GM03348 (cell line): Measurements from ENCODE around the gene MID1.
A peak's percentile ranks its signal among the peaks of the same experiment; 100 is the strongest.

Source experiments
- DNase-seq: peaks from one replicate; pipeline ENCODE4 v3.0.0; 2012; ENCODE audit warnings: low spot score

Gene MID1

GRCh38 chrX:10429908-10430307 is 190.5 kb downstream of the MID1 start:
- DNase-seq = no peak

DNA sequence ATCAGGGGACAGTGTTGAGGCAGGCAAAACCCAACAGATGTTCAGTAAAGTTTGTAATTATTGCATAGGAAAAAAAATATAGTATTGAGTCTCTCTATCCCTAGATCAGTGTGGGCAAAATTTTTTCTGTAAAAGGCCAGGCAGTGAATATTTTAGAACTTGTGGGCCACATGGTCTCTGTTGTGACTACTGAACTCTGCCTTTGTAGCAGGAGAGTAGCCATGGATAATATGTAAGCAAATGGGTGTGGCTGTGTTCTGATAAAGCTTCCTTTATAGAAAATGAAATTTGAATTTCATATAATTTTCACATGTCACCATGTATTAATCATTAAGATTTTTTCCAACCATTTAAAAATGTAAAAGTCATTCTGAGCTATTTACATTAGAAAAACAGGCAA is 193.1 kb downstream of the MID1 start:
- no peak for DNase-seq

DNA sequence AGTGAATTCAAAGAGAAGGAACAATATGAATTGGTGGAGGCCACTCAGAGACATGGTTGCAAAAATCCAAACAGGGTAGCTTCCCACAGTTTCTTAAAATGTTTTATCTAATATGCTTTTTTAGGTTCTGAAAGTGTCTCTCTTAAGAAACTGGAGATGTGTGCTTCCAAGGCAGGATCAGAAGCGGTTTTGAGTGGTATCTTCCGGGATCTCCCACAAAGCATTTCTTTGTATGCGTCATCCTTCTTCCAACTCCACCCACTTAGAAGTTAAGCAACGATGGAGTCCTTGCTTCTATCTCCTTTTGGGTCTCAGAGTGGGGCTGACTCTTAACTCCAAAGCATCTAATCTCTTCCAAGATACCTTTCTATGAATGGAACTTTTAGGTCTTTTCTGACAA is 196.7 kb downstream of the MID1 start:
- no peak for DNase-seq

DNA sequence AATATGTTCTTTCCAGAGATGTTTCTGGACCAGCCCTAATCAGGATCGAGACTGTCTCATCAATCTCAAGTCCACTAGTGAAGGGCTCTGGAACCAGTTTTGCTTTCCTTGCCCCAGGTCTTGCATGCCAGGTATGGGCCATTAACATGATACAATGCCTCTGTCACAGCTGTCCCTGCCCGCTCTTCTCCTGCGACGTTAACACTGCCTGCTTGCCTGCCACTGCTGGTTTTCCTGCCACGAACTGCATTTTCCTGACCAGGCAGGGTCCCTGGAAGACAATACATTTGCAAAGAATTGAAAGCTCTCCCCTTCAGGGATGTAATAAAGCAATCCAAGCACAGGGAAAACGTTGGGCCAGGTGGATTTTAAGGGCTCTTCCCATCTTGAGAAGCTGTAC is 200.3 kb downstream of the MID1 start:
- no peak for DNase-seq

DNA sequence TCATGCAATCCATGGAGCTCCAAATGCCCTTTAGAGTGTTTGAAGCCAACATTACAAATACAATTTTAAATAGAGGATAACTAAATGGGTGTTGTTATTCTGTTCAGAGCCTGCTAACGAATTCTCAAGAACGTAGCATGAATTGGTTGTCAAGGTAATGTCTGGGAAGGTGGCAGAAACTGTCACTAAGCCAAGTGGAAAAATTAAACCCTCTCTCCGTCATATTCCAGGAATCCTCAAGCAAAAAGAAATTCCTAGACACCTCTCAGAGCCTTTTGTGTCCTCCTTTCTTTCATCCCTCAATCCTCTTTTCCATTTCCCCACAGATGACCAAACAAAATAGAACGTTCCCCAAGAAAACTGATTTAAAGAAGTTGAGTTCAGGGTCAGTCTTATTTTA is 204.0 kb downstream of the MID1 start:
- DNase-seq = no peak

DNA sequence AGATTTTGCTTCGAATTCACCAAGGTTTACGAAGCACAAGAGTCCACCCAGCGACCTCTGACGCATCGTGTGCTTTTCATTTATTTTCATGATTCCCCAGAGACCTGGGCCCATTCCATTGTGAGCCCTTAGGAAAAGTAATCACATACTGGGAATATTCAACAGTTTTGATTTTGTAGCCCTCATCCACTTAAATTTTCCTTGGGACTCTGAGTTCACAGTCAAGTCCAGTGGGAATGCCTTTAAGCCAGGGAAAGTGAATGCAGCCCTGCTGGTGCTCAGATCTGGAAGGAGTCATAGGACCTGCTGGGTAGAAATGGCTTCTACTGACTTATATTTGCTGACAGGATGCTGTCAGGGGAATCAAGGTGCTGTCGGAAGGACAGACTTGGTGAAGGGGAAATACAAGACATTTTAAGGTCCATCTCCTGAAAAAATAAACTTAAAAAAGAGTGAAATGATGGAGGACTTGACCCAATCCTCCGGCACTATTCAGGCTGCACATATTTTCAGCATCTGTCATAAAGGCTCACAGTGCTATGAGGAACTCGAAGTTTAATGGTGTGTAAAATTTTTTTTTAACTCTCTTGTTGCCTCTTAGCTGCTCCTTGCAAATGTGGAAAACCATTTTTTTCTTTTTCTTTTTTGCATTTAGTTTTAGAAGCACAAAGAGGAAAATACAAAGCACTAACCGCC is 204.9 kb downstream of the MID1 start:
- peak; percentile 42 for DNase-seq

GRCh38 chrX:10414862-10415261 is 205.5 kb downstream of the MID1 start:
- peak; percentile 19 for DNase-seq

DNA sequence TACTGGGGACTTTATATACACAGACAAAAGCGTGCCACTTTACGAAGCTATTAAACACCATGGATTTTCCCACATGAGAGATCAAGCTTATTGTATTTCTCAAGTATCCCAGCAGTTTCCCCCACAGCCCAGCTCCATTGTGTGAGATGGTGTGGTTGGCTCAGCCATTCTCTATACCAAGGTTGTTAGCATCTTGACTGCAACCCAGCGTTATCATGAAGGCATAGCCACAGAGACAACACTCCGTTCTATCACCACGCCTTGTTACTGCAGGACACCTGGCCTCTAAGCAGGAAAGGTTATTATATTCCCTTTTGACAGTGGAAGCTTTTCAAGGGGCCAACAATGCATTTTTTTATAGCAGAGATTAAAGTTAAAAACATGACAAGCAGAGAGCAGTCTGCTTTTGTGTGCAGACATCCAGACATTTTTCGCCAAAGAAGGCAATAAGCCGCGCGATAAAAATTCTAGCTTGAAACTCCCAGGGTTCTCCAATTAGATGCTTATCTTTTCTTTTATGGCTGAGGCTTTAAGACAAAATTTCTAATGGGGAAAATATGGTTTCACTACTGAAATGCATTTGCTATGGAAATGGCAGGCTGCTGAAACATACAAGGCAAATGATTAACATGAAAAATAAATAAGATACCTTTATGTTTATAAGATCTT is 206.1 kb downstream of the MID1 start:
- DNase-seq = no peak

- peak; percentile 24 for DNase-seq
These were observed 215.9 kb downstream of the MID1 start for GRCh38 chrX:10404436-10404835.

DNA sequence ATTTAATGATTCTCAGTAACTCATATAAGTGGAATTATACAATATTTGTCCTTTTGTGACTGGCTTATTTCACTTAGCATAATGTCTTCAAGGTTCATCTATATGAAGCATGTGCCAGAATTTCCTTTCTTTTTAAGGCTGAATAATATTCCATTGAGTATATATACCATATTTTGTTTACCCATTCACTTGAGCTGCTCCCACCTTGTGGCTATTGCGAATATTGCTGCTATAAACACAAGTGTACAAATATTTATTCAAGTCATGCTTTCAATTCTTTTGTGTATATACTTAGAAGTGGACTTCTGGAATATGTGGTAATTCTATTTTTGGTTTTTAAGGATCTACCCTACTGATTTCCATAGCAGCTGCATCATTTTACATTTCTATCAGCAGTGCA is 219.1 kb downstream of the MID1 start:
- no peak for DNase-seq

GRCh38 chrX:10399043-10399741 is 221.2 kb downstream of the MID1 start:
- DNase-seq = no peak

- no peak for DNase-seq
These were observed 222.2 kb downstream of the MID1 start for GRCh38 chrX:10398215-10398614.

DNA sequence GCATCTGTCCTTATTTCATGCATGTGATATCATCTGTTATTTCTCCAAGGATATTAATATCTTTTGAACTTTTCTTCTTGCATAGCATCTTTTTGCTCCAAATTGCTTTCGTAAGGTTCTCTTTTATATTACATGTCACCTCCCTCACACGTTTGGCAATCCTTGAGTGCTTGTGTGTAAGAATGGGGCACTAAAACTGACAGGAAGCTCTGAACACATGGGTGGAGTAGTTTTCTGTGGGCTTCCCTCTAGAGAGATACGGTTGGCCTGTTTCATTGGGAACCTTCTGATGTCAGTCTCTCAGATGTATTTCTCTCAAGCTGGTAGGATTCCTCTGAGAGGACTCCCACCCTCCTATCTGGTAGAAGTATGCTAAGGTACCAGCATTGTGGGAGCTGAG is 223.0 kb downstream of the MID1 start:
- DNase-seq = no peak

GRCh38 chrX:10395643-10396042 is 224.7 kb downstream of the MID1 start:
- DNase-seq = no peak
